ENCODE data around the gene PDF.

Gene PDF

DNA sequence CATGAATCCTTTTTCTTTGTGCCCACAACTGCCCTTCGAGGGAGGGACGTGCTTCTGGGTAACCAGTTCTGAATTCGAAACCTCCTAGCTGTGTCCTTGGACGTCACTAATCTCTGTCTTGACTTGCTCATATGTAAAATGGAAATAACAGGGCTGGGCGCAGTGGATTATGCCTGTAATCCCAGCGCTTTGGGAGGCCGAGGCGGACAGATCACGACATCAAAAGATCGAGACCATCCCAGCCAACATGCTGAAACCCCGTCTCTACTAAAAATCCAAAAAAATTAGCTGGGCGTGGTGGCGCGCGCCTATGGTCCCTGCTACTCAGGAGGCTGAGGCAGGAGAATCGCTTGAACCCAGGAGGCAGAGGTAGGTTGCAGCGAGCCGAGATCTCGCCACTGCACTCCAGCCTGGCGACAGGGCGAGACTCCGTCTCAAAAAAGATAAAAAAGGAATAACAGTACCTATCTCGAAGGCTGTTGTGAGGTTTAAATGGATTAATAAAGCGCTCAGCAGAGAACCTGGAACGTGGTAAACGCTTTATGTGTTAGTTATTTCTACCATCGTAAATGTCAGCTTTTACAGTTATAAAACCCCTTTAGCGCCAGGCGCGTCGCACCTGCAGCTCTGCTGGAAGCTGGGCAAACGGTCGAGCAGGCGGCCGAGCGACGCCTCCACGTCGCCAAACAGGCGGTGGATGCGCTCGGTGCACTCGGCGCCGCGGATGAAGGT lies 8.3 kb upstream of the PDF start:
- H3K9me3 ChIP-seq (replicated peaks; ENCODE audit: low read length) = no peaks in the 10 kb centered on the region
- peak overlapping the region; percentile 90 for H3K9ac ChIP-seq (ENCODE audit: low read depth, low read length)
- peak overlapping the region; percentile 88 for H3K4me2 ChIP-seq (ENCODE audit: low read length)
- no peaks in the 10 kb centered on the region for H3K27me3 ChIP-seq (ENCODE audit: control insufficient read depth, insufficient read depth, low read length)
- peak overlapping the region; percentile 84 for H3K4me3 ChIP-seq (ENCODE audit: low read length)
- H3K4me1 ChIP-seq (ENCODE audit: control insufficient read depth, insufficient read depth, low read length) = peaks cover 15% of the 10 kb centered on the region
- peaks cover 49% of the 10 kb centered on the region for H3K36me3 ChIP-seq (ENCODE audit: insufficient read depth, low read length)

DNA sequence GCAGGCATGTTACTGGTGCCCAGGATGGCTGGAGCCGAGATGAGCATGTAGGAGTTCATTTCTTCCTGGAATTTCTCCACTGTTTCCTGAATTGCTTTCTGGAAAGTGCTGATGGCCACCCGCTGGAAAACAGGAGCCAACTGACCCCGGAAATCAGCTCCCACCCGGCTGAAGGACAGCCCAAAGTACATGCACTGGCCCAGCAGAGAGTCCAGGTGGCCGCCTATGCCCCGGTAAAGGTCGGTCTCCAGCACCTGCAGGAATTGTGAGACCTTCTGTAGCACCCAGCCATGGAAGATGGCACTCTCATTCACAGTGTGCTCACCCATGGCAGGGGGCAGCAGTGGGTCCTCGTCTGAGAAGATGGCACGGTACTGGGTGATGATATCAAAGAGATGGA lies 4.3 kb upstream of the PDF start:
- Histone ChIP-seq H3K9me3 (replicated peaks; ENCODE audit: low read length) (no peaks in the 10 kb centered on the region), H3K4me2 (ENCODE audit: low read length) (no peak overlapping the region), H3K4me3 (ENCODE audit: low read length) (no peak overlapping the region), H3K36me3 (ENCODE audit: insufficient read depth, low read length) (peaks cover 34% of the 10 kb centered on the region), H3K4me1 (ENCODE audit: control insufficient read depth, insufficient read depth, low read length) (peaks cover 12% of the 10 kb centered on the region), H3K9ac (ENCODE audit: low read depth, low read length) (no peak overlapping the region), H3K27me3 (ENCODE audit: control insufficient read depth, insufficient read depth, low read length) (no peaks in the 10 kb centered on the region)

DNA sequence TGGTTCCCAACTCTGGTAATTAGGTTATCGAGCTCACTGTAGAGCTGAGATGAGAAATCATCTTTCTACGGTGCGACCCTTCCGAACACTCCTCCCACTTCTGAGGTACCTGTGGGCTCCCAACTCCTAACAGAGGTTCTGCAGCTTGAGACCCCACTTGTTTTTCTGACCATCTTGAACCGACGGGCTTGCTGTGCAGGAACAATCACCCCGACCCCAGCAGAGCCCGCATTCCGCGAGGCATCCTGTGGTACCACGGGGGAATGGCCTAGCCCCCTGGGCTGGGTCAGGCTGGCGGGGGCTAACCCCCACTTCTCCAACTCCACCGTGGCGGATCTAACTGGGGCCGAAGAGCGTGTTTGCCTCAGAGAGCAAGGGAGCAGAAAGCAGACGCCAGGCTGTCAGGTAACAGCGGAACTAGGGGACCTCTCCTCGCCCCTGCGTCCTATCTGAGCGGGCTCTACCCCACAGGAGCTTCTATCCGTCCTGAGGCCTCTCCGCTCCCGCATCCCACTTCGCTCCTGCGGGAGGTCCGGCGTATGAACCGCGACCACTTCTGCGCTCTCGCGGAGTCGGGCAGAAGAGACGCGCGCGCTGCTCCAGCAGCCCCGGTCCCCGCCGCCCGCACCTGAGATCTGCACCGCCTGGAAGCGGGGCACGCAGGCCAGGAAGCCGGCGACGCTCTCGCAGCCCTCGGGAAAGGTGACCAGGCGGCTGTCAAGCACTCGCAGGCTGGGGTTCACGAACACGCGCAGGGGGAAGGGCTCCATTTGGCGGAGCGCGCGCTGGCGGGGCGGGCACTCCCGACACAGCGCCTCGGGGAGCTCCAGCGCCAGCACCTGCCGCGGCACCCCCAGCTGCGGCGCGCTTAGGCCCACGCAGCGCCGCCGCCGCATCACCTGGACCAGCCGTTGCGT lies 761 bp downstream of the PDF start:
- peak overlapping the region; percentile 92 for H3K9ac ChIP-seq (ENCODE audit: low read depth, low read length)
- peak overlapping the region; percentile 92 for H3K4me3 ChIP-seq (ENCODE audit: low read length)
- H3K4me2 ChIP-seq (ENCODE audit: low read length) = peak overlapping the region; percentile 99
- H3K36me3 ChIP-seq (ENCODE audit: insufficient read depth, low read length) = peaks cover 46% of the 10 kb centered on the region
- H3K27me3 ChIP-seq (ENCODE audit: control insufficient read depth, insufficient read depth, low read length) = no peaks in the 10 kb centered on the region
- no peaks in the 10 kb centered on the region for H3K9me3 ChIP-seq (replicated peaks; ENCODE audit: low read length)
- peaks cover 32% of the 10 kb centered on the region for H3K4me1 ChIP-seq (ENCODE audit: control insufficient read depth, insufficient read depth, low read length)

DNA sequence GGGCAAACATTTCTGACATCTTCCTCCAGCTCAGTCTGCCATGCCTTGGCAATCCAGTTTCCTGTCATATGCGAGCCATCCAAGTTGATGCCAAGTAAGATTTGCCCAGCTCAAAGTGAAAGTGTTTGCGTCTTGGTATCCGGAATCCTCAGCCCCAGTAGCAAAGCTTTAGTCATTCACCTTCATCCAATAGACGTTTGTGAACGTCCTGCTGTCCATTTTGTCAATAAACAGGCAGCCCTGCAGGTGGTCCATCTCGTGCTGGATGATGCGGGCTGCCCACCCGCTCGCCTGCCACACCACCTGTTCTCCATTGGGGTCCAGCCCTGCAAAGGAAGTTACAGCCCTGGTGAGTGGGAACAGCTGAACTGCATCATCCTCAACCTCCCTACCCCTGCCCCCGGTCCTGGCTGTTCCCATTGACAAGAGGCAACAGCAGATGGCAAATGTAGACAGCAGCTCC lies 1.5 kb downstream of the PDF start:
- peak overlapping the region; percentile 92 for H3K4me3 ChIP-seq (ENCODE audit: low read length)
- peak overlapping the region; percentile 92 for H3K9ac ChIP-seq (ENCODE audit: low read depth, low read length)
- H3K4me1 ChIP-seq (ENCODE audit: control insufficient read depth, insufficient read depth, low read length) = peaks cover 32% of the 10 kb centered on the region
- peak overlapping the region; percentile 99 for H3K4me2 ChIP-seq (ENCODE audit: low read length)
- H3K9me3 ChIP-seq (replicated peaks; ENCODE audit: low read length) = no peaks in the 10 kb centered on the region
- H3K27me3 ChIP-seq (ENCODE audit: control insufficient read depth, insufficient read depth, low read length) = no peaks in the 10 kb centered on the region
- H3K36me3 ChIP-seq (ENCODE audit: insufficient read depth, low read length) = peaks cover 45% of the 10 kb centered on the region

DNA sequence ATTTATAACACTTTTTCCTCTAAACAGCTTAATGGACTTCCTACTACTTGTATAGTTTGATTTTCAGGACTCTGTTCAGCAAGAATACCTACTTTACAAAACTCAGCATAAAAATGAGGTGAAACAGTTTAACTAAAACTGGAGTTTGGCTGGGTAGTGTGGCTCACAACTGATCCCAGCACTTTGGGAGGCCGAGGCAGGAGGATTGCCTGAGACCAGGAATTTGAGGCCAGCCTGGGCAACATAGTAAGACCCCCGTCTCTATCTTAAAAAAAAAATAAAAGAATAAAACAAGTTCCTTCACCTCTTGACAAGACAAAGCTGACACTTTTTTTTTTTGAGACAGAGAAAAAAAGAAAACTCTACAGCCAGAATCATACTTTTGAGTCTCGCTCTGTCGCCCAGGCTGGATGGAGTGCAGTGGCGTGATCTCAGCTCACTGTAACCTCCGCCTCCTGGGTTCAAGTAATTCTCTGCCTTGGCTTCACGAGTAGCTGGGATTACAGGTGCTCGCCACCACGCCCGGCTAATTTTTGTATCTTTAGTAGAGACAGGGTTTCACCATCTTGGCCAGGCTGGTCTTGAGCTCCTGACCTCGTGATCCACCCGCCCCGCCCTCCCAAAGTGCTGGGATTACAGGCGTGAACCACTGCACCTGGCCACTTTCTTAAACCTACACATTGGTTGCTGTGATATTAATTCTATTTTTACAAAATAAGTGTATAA lies 2.6 kb downstream of the PDF start:
- Histone ChIP-seq H3K4me1 (ENCODE audit: control insufficient read depth, insufficient read depth, low read length) (peaks cover 32% of the 10 kb centered on the region), H3K9me3 (replicated peaks; ENCODE audit: low read length) (no peaks in the 10 kb centered on the region), H3K4me3 (ENCODE audit: low read length) (no peak overlapping the region), H3K27me3 (ENCODE audit: control insufficient read depth, insufficient read depth, low read length) (no peaks in the 10 kb centered on the region), H3K9ac (ENCODE audit: low read depth, low read length) (peak overlapping the region; percentile 42), H3K4me2 (ENCODE audit: low read length) (peak overlapping the region; percentile 99), H3K36me3 (ENCODE audit: insufficient read depth, low read length) (peaks cover 48% of the 10 kb centered on the region)

DNA sequence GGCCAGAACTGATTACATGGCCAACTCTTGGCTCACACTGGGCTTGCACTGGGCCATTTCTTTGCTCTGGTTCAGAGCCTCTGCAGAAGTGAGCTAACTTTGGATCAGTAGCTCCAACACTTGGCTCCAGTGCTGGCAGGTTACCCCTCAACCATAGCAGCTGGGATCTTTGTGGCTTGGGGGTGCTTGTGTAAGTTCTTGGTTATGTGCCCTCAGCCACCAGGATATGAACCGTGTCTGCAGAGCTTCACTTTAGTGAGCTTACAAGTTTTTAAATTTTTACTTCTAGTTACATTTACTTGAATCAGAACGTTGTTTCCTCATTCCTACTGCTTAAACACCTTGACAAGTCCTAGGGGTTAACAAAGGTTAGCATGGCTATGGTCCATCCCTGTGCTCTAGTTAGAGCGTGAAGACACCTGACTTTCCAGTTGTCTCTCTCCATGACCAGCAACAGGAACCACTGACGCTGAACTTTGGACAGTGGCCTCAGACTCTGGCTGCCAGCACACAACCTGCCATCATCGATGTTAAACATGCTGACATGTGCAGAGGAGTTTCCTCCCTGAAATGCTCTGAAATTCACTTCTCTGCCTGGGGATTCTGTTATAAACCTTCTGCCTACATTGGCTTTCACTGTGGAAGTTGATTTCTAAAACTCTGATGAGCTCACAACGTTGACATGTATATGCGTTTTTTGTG lies 4.1 kb downstream of the PDF start:
- Histone ChIP-seq H3K4me1 (ENCODE audit: control insufficient read depth, insufficient read depth, low read length) (peaks cover 32% of the 10 kb centered on the region), H3K4me2 (ENCODE audit: low read length) (peak overlapping the region; percentile 53), H3K4me3 (ENCODE audit: low read length) (no peak overlapping the region), H3K36me3 (ENCODE audit: insufficient read depth, low read length) (peaks cover 57% of the 10 kb centered on the region), H3K9me3 (replicated peaks; ENCODE audit: low read length) (no peaks in the 10 kb centered on the region), H3K27me3 (ENCODE audit: control insufficient read depth, insufficient read depth, low read length) (no peaks in the 10 kb centered on the region), H3K9ac (ENCODE audit: low read depth, low read length) (no peak overlapping the region)

DNA sequence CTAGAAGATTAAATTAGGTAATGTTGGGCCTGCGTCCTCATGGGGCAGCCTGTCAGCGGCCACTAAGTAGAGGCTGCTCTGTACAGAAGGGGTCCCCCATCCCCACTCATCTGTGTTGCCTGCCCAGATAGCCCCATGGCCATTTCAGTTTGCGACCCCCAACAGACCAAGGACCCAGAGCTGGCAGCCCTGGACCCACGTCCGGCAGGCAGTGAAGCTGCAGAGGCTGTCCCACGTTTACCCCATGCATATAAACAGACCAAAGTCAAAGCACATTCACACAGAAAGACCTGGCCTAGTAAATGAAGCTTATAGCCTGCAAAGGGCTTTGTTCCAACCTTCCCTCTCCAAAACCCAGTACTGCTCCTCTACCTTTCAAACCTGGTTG lies 4.6 kb downstream of the PDF start:
- no peaks in the 10 kb centered on the region for H3K27me3 ChIP-seq (ENCODE audit: control insufficient read depth, insufficient read depth, low read length)
- H3K9ac ChIP-seq (ENCODE audit: low read depth, low read length) = no peak overlapping the region
- H3K4me2 ChIP-seq (ENCODE audit: low read length) = no peak overlapping the region
- no peak overlapping the region for H3K4me3 ChIP-seq (ENCODE audit: low read length)
- peaks cover 62% of the 10 kb centered on the region for H3K36me3 ChIP-seq (ENCODE audit: insufficient read depth, low read length)
- H3K9me3 ChIP-seq (replicated peaks; ENCODE audit: low read length) = no peaks in the 10 kb centered on the region
- H3K4me1 ChIP-seq (ENCODE audit: control insufficient read depth, insufficient read depth, low read length) = peaks cover 29% of the 10 kb centered on the region

DNA sequence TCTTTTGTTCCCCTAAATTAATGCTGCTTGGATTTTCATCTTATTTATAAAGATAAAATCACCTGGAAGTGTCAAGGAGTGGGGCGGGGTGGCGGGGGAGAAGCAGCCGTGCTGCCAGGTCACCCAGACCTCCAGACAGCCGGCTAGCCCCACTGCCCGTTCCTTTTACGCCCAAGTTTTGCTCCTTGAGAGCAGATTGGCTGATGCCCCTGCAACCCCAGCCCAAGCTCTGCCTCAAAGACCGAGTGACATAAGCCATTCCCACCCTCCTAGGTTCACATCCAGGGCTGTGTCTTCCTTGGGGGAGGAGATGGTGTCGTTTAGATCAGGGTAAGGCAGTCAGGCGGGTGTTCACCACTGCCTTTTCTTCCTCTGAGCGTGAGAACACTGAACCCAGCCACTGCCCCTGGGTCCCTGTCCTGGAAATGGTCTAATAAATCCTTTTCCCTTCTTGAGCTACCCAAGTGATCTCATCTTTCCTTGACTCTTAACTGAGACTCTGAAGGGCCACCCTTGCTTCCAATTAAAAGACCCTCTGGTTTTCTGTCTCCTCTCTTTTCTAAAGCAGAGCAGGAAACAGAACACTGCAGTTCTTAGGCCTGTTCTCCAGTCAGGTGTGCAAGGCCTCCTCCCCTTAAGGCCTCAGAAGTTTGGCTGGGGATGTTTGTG lies 5.7 kb downstream of the PDF start:
- no peak overlapping the region for H3K9ac ChIP-seq (ENCODE audit: low read depth, low read length)
- no peak overlapping the region for H3K4me2 ChIP-seq (ENCODE audit: low read length)
- H3K9me3 ChIP-seq (replicated peaks; ENCODE audit: low read length) = no peaks in the 10 kb centered on the region
- no peak overlapping the region for H3K4me3 ChIP-seq (ENCODE audit: low read length)
- no peaks in the 10 kb centered on the region for H3K27me3 ChIP-seq (ENCODE audit: control insufficient read depth, insufficient read depth, low read length)
- peaks cover 27% of the 10 kb centered on the region for H3K4me1 ChIP-seq (ENCODE audit: control insufficient read depth, insufficient read depth, low read length)
- H3K36me3 ChIP-seq (ENCODE audit: insufficient read depth, low read length) = peaks cover 73% of the 10 kb centered on the region

DNA sequence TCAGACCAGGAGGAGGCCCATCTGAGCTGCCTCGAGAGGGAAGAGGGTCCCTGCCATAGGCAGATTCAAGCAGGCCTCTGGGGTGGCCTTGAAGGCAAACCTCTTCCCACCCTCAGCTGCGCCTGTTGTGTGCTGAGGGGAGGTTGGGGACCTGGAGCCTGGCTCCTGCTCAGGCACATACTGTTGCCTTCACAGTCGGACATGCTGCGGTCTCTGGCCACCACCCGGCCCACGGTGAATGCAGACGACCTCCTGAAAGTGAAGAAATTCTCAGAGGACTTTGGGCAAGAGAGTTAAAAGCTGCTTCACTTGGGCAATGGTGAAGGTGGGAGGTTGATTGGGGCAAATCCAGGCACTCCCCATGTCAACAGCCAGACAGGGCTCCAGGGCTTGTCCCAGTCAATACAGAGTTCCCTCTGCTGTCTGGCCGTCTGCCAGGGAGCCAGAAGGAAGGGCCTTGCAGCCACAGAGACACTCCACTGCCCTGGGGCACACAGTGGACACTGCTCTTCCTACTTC lies 6.3 kb downstream of the PDF start:
- Histone ChIP-seq H3K9me3 (replicated peaks; ENCODE audit: low read length) (no peaks in the 10 kb centered on the region), H3K9ac (ENCODE audit: low read depth, low read length) (no peak overlapping the region), H3K36me3 (ENCODE audit: insufficient read depth, low read length) (peaks cover 79% of the 10 kb centered on the region), H3K4me2 (ENCODE audit: low read length) (no peak overlapping the region), H3K4me3 (ENCODE audit: low read length) (no peak overlapping the region), H3K27me3 (ENCODE audit: control insufficient read depth, insufficient read depth, low read length) (no peaks in the 10 kb centered on the region), H3K4me1 (ENCODE audit: control insufficient read depth, insufficient read depth, low read length) (peaks cover 21% of the 10 kb centered on the region)

DNA sequence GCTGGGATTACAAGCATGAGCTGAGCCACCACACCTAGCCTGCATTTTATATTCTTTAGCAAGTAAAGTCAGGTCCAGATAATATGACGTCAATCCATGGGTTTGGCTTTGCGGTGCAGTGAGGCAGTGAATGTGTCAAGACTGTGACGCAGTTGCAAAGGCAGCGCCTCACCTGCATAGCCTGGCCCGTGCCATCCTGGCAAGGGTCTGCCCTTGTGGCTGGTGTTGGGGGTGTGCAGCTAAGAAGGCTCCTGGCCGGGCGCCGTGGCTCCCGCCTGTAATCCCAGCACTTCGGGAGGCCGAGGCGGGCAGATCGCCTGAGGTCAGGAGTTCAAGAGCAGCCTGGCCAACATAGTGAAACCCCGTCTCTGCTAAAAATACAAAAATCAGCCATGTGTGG lies 7.0 kb downstream of the PDF start:
- Histone ChIP-seq H3K4me1 (ENCODE audit: control insufficient read depth, insufficient read depth, low read length) (peaks cover 14% of the 10 kb centered on the region), H3K4me2 (ENCODE audit: low read length) (no peak overlapping the region), H3K4me3 (ENCODE audit: low read length) (no peak overlapping the region), H3K9ac (ENCODE audit: low read depth, low read length) (no peak overlapping the region), H3K27me3 (ENCODE audit: control insufficient read depth, insufficient read depth, low read length) (no peaks in the 10 kb centered on the region), H3K9me3 (replicated peaks; ENCODE audit: low read length) (no peaks in the 10 kb centered on the region), H3K36me3 (ENCODE audit: insufficient read depth, low read length) (peaks cover 86% of the 10 kb centered on the region)
